ENCODE data around the gene COPE. TPM values are rescaled to one million over a fixed set of nuclear protein-coding genes. Genes with fewer than 3 reads are reported as not detected.

COPE gene
- total RNA-seq, 1 experiment from 2014 or later = 177 TPM

DNA sequence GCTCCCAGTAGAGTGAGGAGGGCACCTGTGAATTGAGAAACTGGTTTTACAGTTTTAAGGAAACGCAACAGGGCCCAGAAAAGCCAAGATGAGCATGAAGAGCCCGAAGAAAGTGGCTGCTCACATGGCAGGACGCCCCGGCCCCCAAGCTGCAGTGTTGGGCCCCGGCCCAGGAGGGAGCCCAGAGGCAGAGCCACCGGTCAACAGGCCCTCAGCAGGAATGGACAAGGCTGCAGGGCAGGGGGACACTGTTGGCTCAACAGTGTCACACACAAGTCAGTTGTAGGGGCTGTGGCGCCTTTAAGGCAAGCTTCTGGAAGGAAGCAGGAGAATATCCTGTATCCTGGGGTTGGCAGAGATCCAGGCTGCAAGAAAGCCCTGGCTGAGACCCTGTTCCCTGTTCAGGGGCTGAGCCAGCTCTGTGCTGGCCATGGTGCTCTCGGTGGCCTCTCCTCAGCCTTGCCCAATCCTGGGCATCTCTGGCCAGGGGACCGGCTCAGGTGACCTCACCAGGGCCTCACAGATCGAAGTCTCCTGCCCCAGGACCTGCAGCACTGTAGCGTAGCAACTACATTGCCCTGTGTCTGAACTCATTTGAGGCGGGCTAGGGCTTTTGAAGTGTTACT lies 59.4 kb downstream of the COPE start:
- TF ChIP-seq TCF7L2 (IDR thresholded peaks at IDR 0.05; ENCODE audit: low read depth, low read length) (no peak), SIN3A (IDR thresholded peaks at IDR 0.05; ENCODE audit: borderline replicate concordance, insufficient read depth, low read depth, low read length) (no peak)
- TF ChIP-seq, protein P1, sequence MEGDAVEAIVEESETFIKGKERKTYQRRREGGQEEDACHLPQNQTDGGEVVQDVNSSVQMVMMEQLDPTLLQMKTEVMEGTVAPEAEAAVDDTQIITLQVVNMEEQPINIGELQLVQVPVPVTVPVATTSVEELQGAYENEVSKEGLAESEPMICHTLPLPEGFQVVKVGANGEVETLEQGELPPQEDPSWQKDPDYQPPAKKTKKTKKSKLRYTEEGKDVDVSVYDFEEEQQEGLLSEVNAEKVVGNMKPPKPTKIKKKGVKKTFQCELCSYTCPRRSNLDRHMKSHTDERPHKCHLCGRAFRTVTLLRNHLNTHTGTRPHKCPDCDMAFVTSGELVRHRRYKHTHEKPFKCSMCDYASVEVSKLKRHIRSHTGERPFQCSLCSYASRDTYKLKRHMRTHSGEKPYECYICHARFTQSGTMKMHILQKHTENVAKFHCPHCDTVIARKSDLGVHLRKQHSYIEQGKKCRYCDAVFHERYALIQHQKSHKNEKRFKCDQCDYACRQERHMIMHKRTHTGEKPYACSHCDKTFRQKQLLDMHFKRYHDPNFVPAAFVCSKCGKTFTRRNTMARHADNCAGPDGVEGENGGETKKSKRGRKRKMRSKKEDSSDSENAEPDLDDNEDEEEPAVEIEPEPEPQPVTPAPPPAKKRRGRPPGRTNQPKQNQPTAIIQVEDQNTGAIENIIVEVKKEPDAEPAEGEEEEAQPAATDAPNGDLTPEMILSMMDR (IDR thresholded peaks at IDR 0.05) = no peak
- TF ChIP-seq, protein P2, sequence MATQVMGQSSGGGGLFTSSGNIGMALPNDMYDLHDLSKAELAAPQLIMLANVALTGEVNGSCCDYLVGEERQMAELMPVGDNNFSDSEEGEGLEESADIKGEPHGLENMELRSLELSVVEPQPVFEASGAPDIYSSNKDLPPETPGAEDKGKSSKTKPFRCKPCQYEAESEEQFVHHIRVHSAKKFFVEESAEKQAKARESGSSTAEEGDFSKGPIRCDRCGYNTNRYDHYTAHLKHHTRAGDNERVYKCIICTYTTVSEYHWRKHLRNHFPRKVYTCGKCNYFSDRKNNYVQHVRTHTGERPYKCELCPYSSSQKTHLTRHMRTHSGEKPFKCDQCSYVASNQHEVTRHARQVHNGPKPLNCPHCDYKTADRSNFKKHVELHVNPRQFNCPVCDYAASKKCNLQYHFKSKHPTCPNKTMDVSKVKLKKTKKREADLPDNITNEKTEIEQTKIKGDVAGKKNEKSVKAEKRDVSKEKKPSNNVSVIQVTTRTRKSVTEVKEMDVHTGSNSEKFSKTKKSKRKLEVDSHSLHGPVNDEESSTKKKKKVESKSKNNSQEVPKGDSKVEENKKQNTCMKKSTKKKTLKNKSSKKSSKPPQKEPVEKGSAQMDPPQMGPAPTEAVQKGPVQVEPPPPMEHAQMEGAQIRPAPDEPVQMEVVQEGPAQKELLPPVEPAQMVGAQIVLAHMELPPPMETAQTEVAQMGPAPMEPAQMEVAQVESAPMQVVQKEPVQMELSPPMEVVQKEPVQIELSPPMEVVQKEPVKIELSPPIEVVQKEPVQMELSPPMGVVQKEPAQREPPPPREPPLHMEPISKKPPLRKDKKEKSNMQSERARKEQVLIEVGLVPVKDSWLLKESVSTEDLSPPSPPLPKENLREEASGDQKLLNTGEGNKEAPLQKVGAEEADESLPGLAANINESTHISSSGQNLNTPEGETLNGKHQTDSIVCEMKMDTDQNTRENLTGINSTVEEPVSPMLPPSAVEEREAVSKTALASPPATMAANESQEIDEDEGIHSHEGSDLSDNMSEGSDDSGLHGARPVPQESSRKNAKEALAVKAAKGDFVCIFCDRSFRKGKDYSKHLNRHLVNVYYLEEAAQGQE (IDR thresholded peaks at IDR 0.05; ENCODE audit: insufficient read depth in 1 of 2, low read depth in 2 of 2, low read length in 1 of 2) = no peak
- H3K36me3 ChIP-seq (ENCODE audit: control insufficient read depth, insufficient read depth, low read length) = peaks cover 10% of the 10 kb centered on the region
- H3K4me3 ChIP-seq (ENCODE audit: low read depth in 2 of 2, low read length in 2 of 2) = no peak overlapping the region
- intact Hi-C loops (cut with micrococcal nuclease; ENCODE audit: unreplicated experiment) = no loop called here
- H3K9me3 ChIP-seq (ENCODE audit: control insufficient read depth, insufficient read depth, low read depth, low read length) = no peaks in the 10 kb centered on the region
- ChIA-PET POLR2A (interaction anchor here (0.6 kb wide), 1 partner anchor 112 kb away, joined by 9 read pairs; no protein-coding TSS in a partner anchor), CTCF (no interaction called here)
- no peak overlapping the region for H3K27ac ChIP-seq (ENCODE audit: low read length)
- no peaks in the 10 kb centered on the region for H3K4me1 ChIP-seq (ENCODE audit: control insufficient read depth, insufficient read depth, low read length)
- no TSS peak for BruUV-seq (replicated peaks)
- in situ Hi-C loops (cut with HindIII; ENCODE audit: low pct_unique_long_range_greater_than_20kb, low sequenced_read_pairs) = no loop called here
- DNase-seq (ENCODE audit: low read depth, low spot score) (no peak), ATAC-seq (no peak)
- H3K27me3 ChIP-seq (ENCODE audit: control insufficient read depth, insufficient read depth, low read length) = no peaks in the 10 kb centered on the region

DNA sequence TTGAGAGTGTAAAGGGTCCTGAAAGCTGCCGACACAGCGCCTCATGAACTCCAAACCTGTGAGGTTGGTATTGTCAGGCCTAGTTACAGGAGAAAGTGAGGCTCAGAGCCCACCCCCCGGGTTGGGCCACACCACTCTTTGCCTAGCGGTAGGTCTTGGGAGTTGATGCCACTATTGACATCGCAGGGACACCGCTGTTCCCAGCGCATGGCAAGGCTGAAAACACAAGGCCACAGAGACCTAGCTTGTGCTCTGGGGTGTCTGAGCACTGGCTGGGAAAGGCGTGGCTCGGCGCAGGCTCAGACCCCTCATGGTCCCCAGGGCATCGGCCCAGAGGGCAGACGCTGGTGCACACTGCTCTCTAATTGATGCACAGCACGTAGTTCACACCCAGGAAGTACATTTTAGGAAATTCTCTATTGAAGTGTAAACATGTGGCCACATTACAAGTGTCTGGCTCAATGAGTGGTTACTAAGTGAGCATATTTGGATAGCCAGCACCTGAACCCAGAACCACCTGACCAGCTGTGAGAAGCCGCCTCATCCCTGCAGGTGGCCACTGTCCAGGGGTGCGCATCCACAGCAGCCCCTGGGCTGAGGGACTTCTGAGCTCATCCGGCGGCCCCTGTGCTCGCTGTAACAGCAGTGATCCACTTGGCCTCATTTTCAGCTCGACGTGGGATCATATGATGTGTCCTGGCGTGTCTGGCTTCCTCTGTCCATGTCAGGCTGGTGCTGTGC lies 60.1 kb downstream of the COPE start:
- CTCF ChIA-PET = no interaction called here
- BruUV-seq (replicated peaks) = no TSS peak
- Histone ChIP-seq H3K9me3 (ENCODE audit: control insufficient read depth, insufficient read depth, low read depth, low read length) (no peaks in the 10 kb centered on the region), H3K4me1 (ENCODE audit: control insufficient read depth, insufficient read depth, low read length) (no peaks in the 10 kb centered on the region), H3K4me3 (ENCODE audit: low read depth in 2 of 2, low read length in 2 of 2) (no peak overlapping the region), H3K27ac (ENCODE audit: low read length) (no peak overlapping the region), H3K27me3 (ENCODE audit: control insufficient read depth, insufficient read depth, low read length) (no peaks in the 10 kb centered on the region), H3K36me3 (ENCODE audit: control insufficient read depth, insufficient read depth, low read length) (peaks cover 10% of the 10 kb centered on the region)
- no peak for DNase-seq (ENCODE audit: low read depth, low spot score)
- POLR2A ChIA-PET = interaction anchor here (0.6 kb wide), 1 partner anchor 111 kb away, joined by 9 read pairs; no protein-coding TSS in a partner anchor
- no peak for TF ChIP-seq POLR2AphosphoS5 (IDR thresholded peaks at IDR 0.05; ENCODE audit: low read depth, low read length)
- TF ChIP-seq, protein P2 (IDR thresholded peaks at IDR 0.05; ENCODE audit: insufficient read depth in 1 of 2, low read depth in 2 of 2, low read length in 1 of 2) = no peak
- TF ChIP-seq, protein P1 (IDR thresholded peaks at IDR 0.05) = no peak
- TF ChIP-seq TCF7L2 (IDR thresholded peaks at IDR 0.05; ENCODE audit: low read depth, low read length) = no peak
- no peak for TF ChIP-seq SIN3A (IDR thresholded peaks at IDR 0.05; ENCODE audit: borderline replicate concordance, insufficient read depth, low read depth, low read length)
- in situ Hi-C loops (cut with HindIII; ENCODE audit: low pct_unique_long_range_greater_than_20kb, low sequenced_read_pairs) (no loop called here), intact Hi-C loops (cut with micrococcal nuclease; ENCODE audit: unreplicated experiment) (no loop called here)
- no peak for ATAC-seq

Measured in Panc1 (cell line).